Heart left ventricle (tissue), 16 donors: ENCODE results near the gene IRF2. TPM values are rescaled to one million over a fixed set of nuclear protein-coding genes. Genes with fewer than 3 reads are reported as not detected.

ENCODE experiments used
- ATAC-seq, 4 donors: fragments of 200-7000 bp; cut with Tn5 transposase; one replicate each; pipeline ENCODE4 v1.9.1; 2020 to 2022; ENCODE audit warnings: moderate library complexity in 4 of 4, mild to moderate bottlenecking in 3 of 4, moderate number of reproducible peaks in 1 of 4
- DNase-seq, 5 donors: peaks; one replicate each; pipeline ENCODE4 v3.0.0-alpha.2; 2020
- H3K27ac ChIP-seq, 12 donors: fragments of 200-600 bp; sonication (generic) in 4 of 12; one replicate each; pipeline versions ENCODE4 v1.5.0 to v1.8.0; 2016 to 2022; ENCODE audit warnings: mild to moderate bottlenecking in 2 of 12
- H3K27me3 ChIP-seq, 9 donors: fragments of 200-600 bp; sonication (generic) in 2 of 9; one replicate each; pipeline versions ENCODE4 v1.5.1 to v1.8.0; 2016 to 2022; ENCODE audit warnings: mild to moderate bottlenecking in 3 of 9
- H3K36me3 ChIP-seq, 9 donors: fragments of 200-600 bp; sonication (generic) in 2 of 9; one replicate each; pipeline versions ENCODE4 v1.5.0 to v1.8.0; 2018 to 2022; ENCODE audit warnings: mild to moderate bottlenecking in 2 of 9
- H3K4me1 ChIP-seq, 12 donors: fragments of 200-600 bp; sonication (generic) in 4 of 12; one replicate each; pipeline versions ENCODE4 v1.5.0 to v1.8.0; 2016 to 2022; ENCODE audit warnings: mild to moderate bottlenecking in 3 of 12
- H3K4me3 ChIP-seq, 12 donors: fragments of 200-600 bp; sonication (generic) in 4 of 12; one replicate each; pipeline versions ENCODE4 v1.5.0 to v1.8.0; 2017 to 2022; ENCODE audit warnings: mild to moderate bottlenecking in 9 of 12, moderate library complexity in 4 of 12
- H3K9me3 ChIP-seq, 12 donors: fragments of 200-600 bp; sonication (generic) in 4 of 12; one replicate each; pipeline versions ENCODE4 v1.5.0 to v1.8.0; 2016 to 2022; ENCODE audit warnings: mild to moderate bottlenecking in 1 of 12
- POLR2A ChIP-seq, 2 donors: fragments of 450-650 bp; IDR thresholded peaks; one replicate each; pipeline ENCODE4 v1.6.1; 2017; ENCODE audit warnings: antibody characterized with exemption in 2 of 2, mild to moderate bottlenecking in 2 of 2, moderate library complexity in 2 of 2
- WGBS, 4 donors: extraction: QIAGEN DNeasy Blood & Tissue Kit in 2 of 4; methylation state at CpG; one replicate each; pipeline versions ENCODE4 v1.1.5 to v1.1.7; 2013 to 2018; 5-methylcytosine and 5-hydroxymethylcytosine counted together
- intact Hi-C, 10 donors: fragments of 100-400 bp; cut with DNase I; formaldehyde crosslinking; loops; one replicate each; pipeline versions ENCODE4 v1.11.1 to v1.14.2; 2022
- polyA plus RNA-seq, 2 donors: library from polyadenylated mRNA; stranded (reverse); fragments of 200-250 nt; gene quantifications; one replicate each; pipeline ENCODE4 v1.2.3, GENCODE V29; 2013
- total RNA-seq, 9 donors: library from RNA; depleted of rRNA in 2 of 9; stranded (reverse); fragments of >200 nt in 2 of 9; fragmentation: NEBNext Ultra II Directional in 3 of 9; extraction: Animal tissue kit (Norgen Biotek cat#: 25700) in 3 of 9; gene quantifications; one replicate each; pipeline versions ENCODE4 v1.1.0 to v1.2.4, GENCODE V29; 2016 to 2023
- TF ChIP-seq, protein P1 (sequence below), 12 donors: fragments of 200-600 bp; sonication (generic) in 4 of 12; IDR thresholded peaks; one replicate each; pipeline versions ENCODE4 v1.5.0 to v1.8.0; 2018 to 2022; ENCODE audit warnings: antibody characterized with exemption in 12 of 12, mild to moderate bottlenecking in 5 of 12
- donor health status: ischemic (EF 13 %, LVEDD 7.1; RV severe dilation, severe dysfunction).
- donor health status: healthy with polysubstance abuse.
- donor health status: DM: no; HTN: yes; CAD: no.
- donor health status: DM: no; HTN: no; CAD: no.
- donor health status: ischemic (EF 25% LVEDD 6.9; RV normal size, moderate dysfunction).
- donor health status: ischemic (EF 25% LVEDD 5.7; RV mildly dilated, moderate dysfunction).
- donor health status: healthy.
- donor health status: DM: yes; HTN: yes; CAD: no.
- donor health status: ischemic (EF 35%, LVEDD 5.7; RV mildly dilated, moderate dysfunction).
- donor health status: nonischemic (EF 11% LVEDD 7.7; RV severe dilation, severe dysfunction).
- donor health status: DM: yes; HTN: yes; CAD: no.
- donor health status: PGD.
- donor health status: ischemic (EF 29% LVEDD 5.4; RV normal size, mild dysfunction).
- donor health status: nonischemic (EF 23%, LVEDD 6.1; RV moderate dilation, normal function).

Gene IRF2
- total and polyA plus RNA-seq, 11 donors = 11.5 to 47.2 (median 26.0) TPM

DNA sequence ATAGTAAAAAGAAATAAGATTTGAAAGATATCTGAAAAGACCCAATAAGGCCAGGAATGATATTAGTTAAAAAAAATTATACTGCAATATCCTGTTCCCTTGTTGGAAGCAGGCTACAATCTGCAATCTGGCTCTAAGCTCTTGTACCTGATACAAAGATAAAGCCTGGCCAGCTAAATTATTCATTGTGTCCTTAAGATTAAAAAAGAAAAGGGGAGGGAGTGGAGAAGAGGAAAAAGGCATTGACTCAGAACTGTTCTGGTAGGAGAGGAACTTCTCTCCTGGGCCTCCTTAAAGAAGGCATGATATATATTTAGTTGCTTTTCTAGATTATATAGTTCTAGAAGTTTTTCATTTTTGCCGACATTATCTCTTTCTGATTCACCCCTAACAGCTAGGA, 46.7 kb downstream of the IRF2 start:
- Histone ChIP-seq H3K4me1 (peaks cover 0 to 85% (median 54%) of the 10 kb centered on the region in 12 donors), H3K4me3 (no peak overlapping the region), H3K36me3 (peaks cover 0 to 65% (median 38%) of the 10 kb centered on the region in 9 donors), H3K27ac (peak overlapping the region in 9 of 12 donors; percentile 3 to 48 (median 33)), H3K9me3 (peaks cover 0 to under 1% (median 0%) of the 10 kb centered on the region in 12 donors), H3K27me3 (no peaks in the 10 kb centered on the region)
- intact Hi-C loops = loop anchor here in 1 of 10 donors (10.0 kb wide), 1 partner anchor 47 kb away; the partner anchor contains the start of gene IRF2
- WGBS, 4 donors = 45 to 62% (median 50%) methylated on average over 1 of the region's 1 CpG
- no peak for TF ChIP-seq POLR2A (IDR thresholded peaks at IDR 0.05)
- no peak for DNase-seq
- peak in 1 of 4 donors; percentile 18 for ATAC-seq

DNA sequence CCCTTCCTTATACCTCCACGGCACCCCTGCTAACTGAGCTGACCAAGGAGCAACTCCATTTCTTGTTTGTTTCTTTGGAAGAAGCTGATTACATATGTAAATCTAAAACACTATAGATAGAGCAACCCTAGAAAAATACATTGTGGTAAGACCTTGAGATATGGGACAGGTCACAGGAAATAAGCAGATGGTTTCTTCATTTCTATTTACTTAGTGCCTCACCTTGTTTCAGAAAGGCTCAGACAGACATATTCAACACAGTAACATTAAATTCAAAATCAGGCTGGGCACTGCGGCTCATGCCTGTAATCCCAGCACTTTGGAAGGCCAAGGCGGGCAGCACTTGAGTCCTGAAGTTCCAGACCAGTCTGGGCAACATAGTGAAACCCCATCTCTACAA, 47.3 kb downstream of the IRF2 start:
- no peaks in the 10 kb centered on the region for H3K27me3 ChIP-seq
- H3K4me1 ChIP-seq = peaks cover 0 to 79% (median 54%) of the 10 kb centered on the region in 12 donors
- DNase-seq (no peak), ATAC-seq (no peak)
- no peak overlapping the region for H3K4me3 ChIP-seq
- peaks cover 0 to 67% (median 38%) of the 10 kb centered on the region in 9 donors for H3K36me3 ChIP-seq
- TF ChIP-seq POLR2A (IDR thresholded peaks at IDR 0.05) = no peak
- TF ChIP-seq, protein P1, sequence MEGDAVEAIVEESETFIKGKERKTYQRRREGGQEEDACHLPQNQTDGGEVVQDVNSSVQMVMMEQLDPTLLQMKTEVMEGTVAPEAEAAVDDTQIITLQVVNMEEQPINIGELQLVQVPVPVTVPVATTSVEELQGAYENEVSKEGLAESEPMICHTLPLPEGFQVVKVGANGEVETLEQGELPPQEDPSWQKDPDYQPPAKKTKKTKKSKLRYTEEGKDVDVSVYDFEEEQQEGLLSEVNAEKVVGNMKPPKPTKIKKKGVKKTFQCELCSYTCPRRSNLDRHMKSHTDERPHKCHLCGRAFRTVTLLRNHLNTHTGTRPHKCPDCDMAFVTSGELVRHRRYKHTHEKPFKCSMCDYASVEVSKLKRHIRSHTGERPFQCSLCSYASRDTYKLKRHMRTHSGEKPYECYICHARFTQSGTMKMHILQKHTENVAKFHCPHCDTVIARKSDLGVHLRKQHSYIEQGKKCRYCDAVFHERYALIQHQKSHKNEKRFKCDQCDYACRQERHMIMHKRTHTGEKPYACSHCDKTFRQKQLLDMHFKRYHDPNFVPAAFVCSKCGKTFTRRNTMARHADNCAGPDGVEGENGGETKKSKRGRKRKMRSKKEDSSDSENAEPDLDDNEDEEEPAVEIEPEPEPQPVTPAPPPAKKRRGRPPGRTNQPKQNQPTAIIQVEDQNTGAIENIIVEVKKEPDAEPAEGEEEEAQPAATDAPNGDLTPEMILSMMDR (IDR thresholded peaks at IDR 0.05) = no peak
- H3K27ac ChIP-seq = peak overlapping the region in 6 of 12 donors; percentile 26 to 48 (median 36)
- intact Hi-C loops = loop anchor here in 1 of 10 donors (10.0 kb wide), 1 partner anchor 48 kb away; the partner anchor contains the start of gene IRF2
- 96 to 97% (median 97%) methylated on average over 3 of the region's 3 CpGs for WGBS, 4 donors
- peaks cover 0 to 7% (median 0%) of the 10 kb centered on the region in 12 donors for H3K9me3 ChIP-seq

DNA sequence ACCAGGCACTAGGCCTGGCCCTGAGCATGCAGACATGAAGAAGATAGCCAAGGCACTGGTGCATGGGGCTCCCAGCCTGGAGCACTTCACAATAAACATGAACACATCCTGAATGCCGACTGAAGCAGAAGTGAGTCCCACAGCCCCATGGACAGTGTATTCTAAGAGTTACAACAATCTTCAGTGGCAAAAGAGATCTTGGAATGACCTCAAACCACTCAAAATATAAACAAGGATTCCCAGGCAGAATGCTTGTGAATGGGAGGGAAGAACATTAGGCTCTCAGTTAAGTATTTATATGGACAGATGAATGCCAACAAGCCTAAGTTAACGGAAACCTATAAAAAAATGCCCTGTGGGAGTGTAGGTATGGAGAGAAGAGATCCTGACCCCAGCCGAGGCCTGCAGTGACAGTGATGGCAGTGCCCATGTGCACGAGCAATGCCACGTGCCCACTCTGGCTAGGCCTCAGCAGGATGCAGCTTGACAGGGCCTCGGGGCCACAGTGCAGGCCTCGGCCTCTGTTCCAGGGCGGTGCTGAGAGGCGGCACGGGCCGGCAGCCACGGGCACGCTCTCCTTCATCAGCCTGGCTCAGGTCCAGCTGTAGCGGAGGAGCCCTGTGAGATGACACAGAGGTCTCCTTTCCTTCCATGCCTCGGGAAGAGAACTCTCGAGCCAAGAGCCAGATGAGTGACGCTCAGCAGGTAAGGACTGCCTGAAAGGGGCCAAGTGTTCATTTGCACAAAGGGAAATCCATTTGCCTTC, 49.2 kb downstream of the IRF2 start:
- Histone ChIP-seq H3K27me3 (no peaks in the 10 kb centered on the region), H3K4me1 (peaks cover 0 to 82% (median 51%) of the 10 kb centered on the region in 12 donors), H3K4me3 (no peak overlapping the region), H3K9me3 (peaks cover 0 to 7% (median 0%) of the 10 kb centered on the region in 12 donors), H3K36me3 (peaks cover 0 to 67% (median 38%) of the 10 kb centered on the region in 9 donors), H3K27ac (peak overlapping the region in 10 of 12 donors; percentile 6 to 64 (median 32))
- intact Hi-C loops = loop anchor here in 1 of 10 donors (10.0 kb wide), 1 partner anchor 50 kb away; the partner anchor contains the start of gene IRF2
- peak; percentile 26 to 79 (median 66) for ATAC-seq
- DNase-seq = peak in 3 of 5 donors; percentile 63 to 73 (median 72)
- WGBS, 4 donors = 41 to 57% (median 50%) methylated on average over 11 to 17 of the region's 17 CpGs
- TF ChIP-seq POLR2A (IDR thresholded peaks at IDR 0.05) = no peak
- TF ChIP-seq, protein P1 (IDR thresholded peaks at IDR 0.05) = no peak

DNA sequence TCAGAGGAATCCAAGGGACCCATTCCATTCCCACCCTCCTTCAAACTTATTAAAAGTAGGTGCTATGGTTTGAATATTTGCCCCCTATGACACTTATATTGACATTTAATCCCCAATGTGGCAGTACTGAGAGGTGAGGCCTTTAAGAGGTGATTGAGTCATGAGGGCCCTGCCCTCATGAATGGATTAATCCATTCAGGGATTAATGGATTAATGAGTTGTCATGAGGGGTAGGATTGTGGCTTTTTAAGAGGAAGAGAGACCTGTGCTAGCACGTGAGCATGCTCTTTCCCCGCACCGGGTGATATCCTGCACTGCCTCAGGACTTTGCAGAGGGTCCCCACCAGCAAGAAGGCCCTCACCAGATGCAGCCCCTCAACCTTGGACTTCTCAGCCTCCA, 50.1 kb downstream of the IRF2 start:
- Histone ChIP-seq H3K4me3 (no peak overlapping the region), H3K27me3 (no peaks in the 10 kb centered on the region), H3K27ac (peak overlapping the region in 2 of 12 donors; percentile 28 to 64), H3K36me3 (peaks cover 0 to 75% (median 42%) of the 10 kb centered on the region in 9 donors), H3K9me3 (peaks cover 0 to 7% (median 0%) of the 10 kb centered on the region in 12 donors), H3K4me1 (peaks cover 0 to 81% (median 42%) of the 10 kb centered on the region in 12 donors)
- ATAC-seq (no peak), DNase-seq (no peak)
- TF ChIP-seq, protein P1 (IDR thresholded peaks at IDR 0.05) = no peak
- WGBS, 4 donors = 90 to 98% (median 97%) methylated on average over 3 of the region's 3 CpGs
- intact Hi-C loops = loop anchor here in 1 of 10 donors (10.0 kb wide), 1 partner anchor 51 kb away; the partner anchor contains the start of gene IRF2
